Measurements from ENCODE around the gene FAM3C. TPM values are rescaled to one million over a fixed set of nuclear protein-coding genes. Genes with fewer than 3 reads are reported as not detected.
"Not testable (repeated sequence)": the region's sequence is repeated elsewhere in the genome, so short reads cannot be mapped to it uniquely, and the experiment has no call there.

Gene FAM3C
- total and polyA plus RNA-seq, 4 donors: 16.5 to 32.3 (median 22.5) TPM

DNA sequence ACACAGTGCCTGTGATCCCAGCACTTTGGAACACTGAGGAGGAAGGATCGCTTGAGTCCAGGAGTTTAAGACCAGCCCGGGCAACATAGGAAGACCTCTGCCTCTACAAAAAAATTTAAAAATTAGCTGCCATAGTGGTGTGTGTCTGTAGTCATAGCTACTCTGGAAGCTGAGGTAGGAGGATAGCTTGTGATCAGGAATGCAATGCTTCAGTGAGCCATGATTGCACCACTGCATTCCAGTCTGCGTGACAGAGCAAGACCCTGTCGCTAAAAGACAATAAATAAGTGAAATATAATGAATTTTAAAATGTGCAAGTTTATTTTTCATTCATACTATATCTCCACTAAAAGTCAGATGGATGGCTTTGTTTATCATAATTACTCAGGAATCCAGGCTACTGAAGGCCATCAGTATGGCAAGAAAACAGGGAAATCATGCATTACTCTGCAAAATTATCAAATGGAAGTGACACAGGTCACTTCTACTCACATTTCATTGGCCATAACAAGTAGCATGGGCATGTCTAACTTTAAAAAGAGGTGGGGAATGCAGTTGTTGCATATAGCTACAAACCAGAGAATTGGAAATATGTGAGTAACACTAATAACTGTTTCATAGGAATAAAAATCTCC lies 32.9 kb upstream of the FAM3C start:
- H3K9ac ChIP-seq (ENCODE audit: low read depth in 1 of 2, low read length in 2 of 2): no peak overlapping the region
- H3K4me3 ChIP-seq (ENCODE audit: low read depth in 1 of 3, low read length in 3 of 3): no peak overlapping the region
- WGBS: 81% methylated on average over 4 of the region's 4 CpGs
- DNase-seq (ENCODE audit: low spot score): no peak
- no peaks in the 10 kb centered on the region for H3K27me3 ChIP-seq (ENCODE audit: control insufficient read depth in 4 of 4, insufficient read depth in 4 of 4, low read length in 3 of 4)
- H3K9me3 ChIP-seq (ENCODE audit: control insufficient read depth in 4 of 4, low read length in 3 of 4): no peaks in the 10 kb centered on the region
- no peaks in the 10 kb centered on the region for H3K4me1 ChIP-seq (ENCODE audit: control insufficient read depth in 4 of 4, insufficient read depth in 4 of 4, low read length in 3 of 4)
- H3K27ac ChIP-seq (ENCODE audit: low read depth in 1 of 2, low read length in 2 of 2): no peak overlapping the region
- H3K36me3 ChIP-seq (ENCODE audit: control insufficient read depth in 4 of 4, insufficient read depth in 3 of 4, low read depth in 1 of 4, low read length in 3 of 4): no peaks in the 10 kb centered on the region
- no peak for TF ChIP-seq HNF4A (conservative IDR thresholded peaks at IDR 0.05)
- TF ChIP-seq GABPA (IDR thresholded peaks at IDR 0.05 in 1 of 2, conservative IDR thresholded peaks at IDR 0.05 in 1 of 2): no peak
- TF ChIP-seq, protein P1, sequence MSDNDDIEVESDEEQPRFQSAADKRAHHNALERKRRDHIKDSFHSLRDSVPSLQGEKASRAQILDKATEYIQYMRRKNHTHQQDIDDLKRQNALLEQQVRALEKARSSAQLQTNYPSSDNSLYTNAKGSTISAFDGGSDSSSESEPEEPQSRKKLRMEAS (IDR thresholded peaks at IDR 0.05): no peak
- no peak for TF ChIP-seq FOXA1 (IDR thresholded peaks at IDR 0.05)
- no peak for TF ChIP-seq SP1 (IDR thresholded peaks at IDR 0.05)
- TF ChIP-seq, protein P2, sequence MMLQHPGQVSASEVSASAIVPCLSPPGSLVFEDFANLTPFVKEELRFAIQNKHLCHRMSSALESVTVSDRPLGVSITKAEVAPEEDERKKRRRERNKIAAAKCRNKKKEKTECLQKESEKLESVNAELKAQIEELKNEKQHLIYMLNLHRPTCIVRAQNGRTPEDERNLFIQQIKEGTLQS (IDR thresholded peaks at IDR 0.05): no peak

DNA sequence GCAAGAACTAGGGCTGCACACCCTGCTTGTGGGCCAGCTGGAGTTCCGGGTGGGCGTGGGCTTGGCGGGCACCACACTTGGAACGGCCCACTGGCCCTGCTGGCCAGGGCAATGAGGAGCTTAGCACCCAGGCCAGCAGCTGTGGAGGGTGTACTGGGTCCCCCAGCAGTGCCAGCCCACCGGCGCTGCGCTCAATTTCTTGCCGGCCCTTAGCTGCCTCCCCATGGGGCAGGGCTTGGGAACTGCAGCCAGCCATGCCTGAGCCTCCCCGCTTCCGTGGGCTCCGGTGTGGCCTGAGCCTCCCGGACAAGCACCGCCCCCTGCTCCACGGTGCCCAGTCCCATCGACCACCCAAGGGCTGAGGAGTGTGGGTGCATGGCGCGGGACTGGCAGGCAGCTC lies 25.6 kb upstream of the FAM3C start:
- H3K4me1 ChIP-seq (ENCODE audit: control insufficient read depth in 4 of 4, insufficient read depth in 4 of 4, low read length in 3 of 4); H3K27me3 ChIP-seq (ENCODE audit: control insufficient read depth in 4 of 4, insufficient read depth in 4 of 4, low read length in 3 of 4); H3K9ac ChIP-seq (ENCODE audit: low read depth in 1 of 2, low read length in 2 of 2); H3K9me3 ChIP-seq (ENCODE audit: control insufficient read depth in 4 of 4, low read length in 3 of 4); H3K27ac ChIP-seq (ENCODE audit: low read depth in 1 of 2, low read length in 2 of 2); H3K4me3 ChIP-seq (ENCODE audit: low read depth in 1 of 3, low read length in 3 of 3); DNase-seq (ENCODE audit: low spot score); H3K36me3 ChIP-seq (ENCODE audit: control insufficient read depth in 4 of 4, insufficient read depth in 3 of 4, low read depth in 1 of 4, low read length in 3 of 4): not testable (repeated sequence)
- 99% methylated on average over 17 of the region's 17 CpGs for WGBS

DNA sequence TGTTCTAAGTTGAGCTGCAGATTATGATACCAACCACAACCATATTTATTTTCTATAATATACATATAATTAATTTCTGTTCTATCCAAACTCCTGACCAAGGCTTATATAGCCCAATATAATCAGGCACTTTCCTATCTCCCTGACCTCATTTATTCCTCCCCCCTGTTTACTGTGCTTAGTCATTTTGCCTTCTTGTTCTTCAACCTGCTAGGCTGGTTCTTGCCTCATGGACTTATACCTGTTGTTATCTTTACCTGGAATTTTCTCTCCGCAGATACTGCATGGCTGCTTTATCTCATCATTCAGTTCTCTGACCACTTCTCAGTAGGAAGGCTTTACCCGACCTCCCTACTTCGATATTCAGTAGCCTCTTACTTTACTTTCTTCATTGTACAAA lies 24.9 kb upstream of the FAM3C start:
- Histone ChIP-seq H3K27me3 (ENCODE audit: control insufficient read depth in 4 of 4, insufficient read depth in 4 of 4, low read length in 3 of 4) (no peaks in the 10 kb centered on the region), H3K4me1 (ENCODE audit: control insufficient read depth in 4 of 4, insufficient read depth in 4 of 4, low read length in 3 of 4) (no peaks in the 10 kb centered on the region), H3K9ac (ENCODE audit: low read depth in 1 of 2, low read length in 2 of 2) (no peak overlapping the region), H3K9me3 (ENCODE audit: control insufficient read depth in 4 of 4, low read length in 3 of 4) (no peaks in the 10 kb centered on the region), H3K4me3 (ENCODE audit: low read depth in 1 of 3, low read length in 3 of 3) (no peak overlapping the region), H3K36me3 (ENCODE audit: control insufficient read depth in 4 of 4, insufficient read depth in 3 of 4, low read depth in 1 of 4, low read length in 3 of 4) (no peaks in the 10 kb centered on the region), H3K27ac (ENCODE audit: low read depth in 1 of 2, low read length in 2 of 2) (no peak overlapping the region)
- no peak for DNase-seq (ENCODE audit: low spot score)
- no peak for TF ChIP-seq HNF4A (conservative IDR thresholded peaks at IDR 0.05)
- TF ChIP-seq, protein P3, sequence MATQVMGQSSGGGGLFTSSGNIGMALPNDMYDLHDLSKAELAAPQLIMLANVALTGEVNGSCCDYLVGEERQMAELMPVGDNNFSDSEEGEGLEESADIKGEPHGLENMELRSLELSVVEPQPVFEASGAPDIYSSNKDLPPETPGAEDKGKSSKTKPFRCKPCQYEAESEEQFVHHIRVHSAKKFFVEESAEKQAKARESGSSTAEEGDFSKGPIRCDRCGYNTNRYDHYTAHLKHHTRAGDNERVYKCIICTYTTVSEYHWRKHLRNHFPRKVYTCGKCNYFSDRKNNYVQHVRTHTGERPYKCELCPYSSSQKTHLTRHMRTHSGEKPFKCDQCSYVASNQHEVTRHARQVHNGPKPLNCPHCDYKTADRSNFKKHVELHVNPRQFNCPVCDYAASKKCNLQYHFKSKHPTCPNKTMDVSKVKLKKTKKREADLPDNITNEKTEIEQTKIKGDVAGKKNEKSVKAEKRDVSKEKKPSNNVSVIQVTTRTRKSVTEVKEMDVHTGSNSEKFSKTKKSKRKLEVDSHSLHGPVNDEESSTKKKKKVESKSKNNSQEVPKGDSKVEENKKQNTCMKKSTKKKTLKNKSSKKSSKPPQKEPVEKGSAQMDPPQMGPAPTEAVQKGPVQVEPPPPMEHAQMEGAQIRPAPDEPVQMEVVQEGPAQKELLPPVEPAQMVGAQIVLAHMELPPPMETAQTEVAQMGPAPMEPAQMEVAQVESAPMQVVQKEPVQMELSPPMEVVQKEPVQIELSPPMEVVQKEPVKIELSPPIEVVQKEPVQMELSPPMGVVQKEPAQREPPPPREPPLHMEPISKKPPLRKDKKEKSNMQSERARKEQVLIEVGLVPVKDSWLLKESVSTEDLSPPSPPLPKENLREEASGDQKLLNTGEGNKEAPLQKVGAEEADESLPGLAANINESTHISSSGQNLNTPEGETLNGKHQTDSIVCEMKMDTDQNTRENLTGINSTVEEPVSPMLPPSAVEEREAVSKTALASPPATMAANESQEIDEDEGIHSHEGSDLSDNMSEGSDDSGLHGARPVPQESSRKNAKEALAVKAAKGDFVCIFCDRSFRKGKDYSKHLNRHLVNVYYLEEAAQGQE (IDR thresholded peaks at IDR 0.05): no peak
- no peak for TF ChIP-seq EGR1 (IDR thresholded peaks at IDR 0.05; ENCODE audit: low read depth in 2 of 2)
- TF ChIP-seq GABPA (IDR thresholded peaks at IDR 0.05 in 1 of 2, conservative IDR thresholded peaks at IDR 0.05 in 1 of 2): no peak
- TF ChIP-seq RXRA (IDR thresholded peaks at IDR 0.05): no peak
- no peak for TF ChIP-seq JUND (IDR thresholded peaks at IDR 0.05)
- WGBS: 61% methylated on average over 3 of the region's 3 CpGs
